GM21360 (cell line): ENCODE measurements around the gene FBXW8.

Source experiments
- ATAC-seq: cut with Tn5 transposase; IDR thresholded peaks from one replicate; pipeline ENCODE4 v1.9.1; 2021; ENCODE audit warnings: mild to moderate bottlenecking, moderate library complexity; ENCODE audit not compliant: unreplicated experiment

The FBXW8 gene

GRCh38 chr12:117071009-117071408 lies 160.3 kb downstream of the FBXW8 start:
- ATAC-seq: no peak

- no peak for ATAC-seq
Observed at GRCh38 chr12:117072106-117072505, 161.4 kb downstream of the FBXW8 start.

- ATAC-seq: no peak
Observed at GRCh38 chr12:117072736-117073490, 162.2 kb downstream of the FBXW8 start.

DNA sequence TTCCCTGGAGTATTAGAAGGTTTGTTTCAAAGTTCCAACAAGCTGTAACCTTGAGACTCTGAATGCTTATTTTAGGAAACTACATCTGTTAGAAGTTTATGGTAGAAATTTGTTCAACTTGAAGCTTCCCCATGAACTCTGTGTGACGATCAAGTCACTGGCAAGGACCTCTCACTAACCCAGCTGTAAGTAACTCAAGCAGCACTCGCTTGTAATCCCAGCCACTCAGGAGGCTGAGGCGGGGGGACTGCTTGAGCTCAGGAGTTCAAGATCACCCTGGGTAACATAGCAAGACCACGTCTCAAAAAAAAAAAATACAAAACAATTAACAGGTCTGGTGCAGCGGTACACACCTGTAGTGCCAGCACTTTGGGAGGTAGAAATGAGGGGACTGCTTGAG lies 162.9 kb downstream of the FBXW8 start:
- no peak for ATAC-seq

- no peak for ATAC-seq
Observed at GRCh38 chr12:117076410-117077372, 165.9 kb downstream of the FBXW8 start.

- ATAC-seq: no peak
Observed at GRCh38 chr12:117079487-117079886, 168.7 kb downstream of the FBXW8 start.

- no peak for ATAC-seq
Observed at GRCh38 chr12:117080661-117081144, 170.0 kb downstream of the FBXW8 start.
